GM12801 (cell line): ENCODE measurements around the gene PIK3C2G.

Experiments used
- CTCF ChIP-seq: IDR thresholded peaks from one replicate; pipeline ENCODE4 v1.5.1; 2011; ENCODE audit warnings: control low read depth; ENCODE audit not compliant: insufficient read length; ENCODE audit errors: extremely low read depth

The PIK3C2G gene

GRCh38 chr12:18454330-18454729 lies 193.0 kb downstream of the PIK3C2G start:
- no peak for TF ChIP-seq CTCF

GRCh38 chr12:18456344-18456743 lies 195.0 kb downstream of the PIK3C2G start:
- TF ChIP-seq CTCF, result no peak

GRCh38 chr12:18457362-18457761 lies 196.0 kb downstream of the PIK3C2G start:
- TF ChIP-seq CTCF, result no peak

- no peak for TF ChIP-seq CTCF
Measured at GRCh38 chr12:18461758-18462157, 200.4 kb downstream of the PIK3C2G start.

- TF ChIP-seq CTCF, result no peak
Measured at GRCh38 chr12:18462442-18462841, 201.1 kb downstream of the PIK3C2G start.

GRCh38 chr12:18467620-18468245 lies 206.4 kb downstream of the PIK3C2G start:
- TF ChIP-seq CTCF, result no peak

GRCh38 chr12:18468246-18469075 lies 207.1 kb downstream of the PIK3C2G start:
- TF ChIP-seq CTCF, result no peak
